NCI-H2227 (cell line): Measurements from ENCODE around the gene HSBP1L1.

Source experiments
- DNase-seq: peaks from one replicate; lab custom pipeline; 2025; ENCODE audit not compliant: unreplicated experiment; lab: John Stamatoyannopoulos, UW

HSBP1L1 gene

DNA sequence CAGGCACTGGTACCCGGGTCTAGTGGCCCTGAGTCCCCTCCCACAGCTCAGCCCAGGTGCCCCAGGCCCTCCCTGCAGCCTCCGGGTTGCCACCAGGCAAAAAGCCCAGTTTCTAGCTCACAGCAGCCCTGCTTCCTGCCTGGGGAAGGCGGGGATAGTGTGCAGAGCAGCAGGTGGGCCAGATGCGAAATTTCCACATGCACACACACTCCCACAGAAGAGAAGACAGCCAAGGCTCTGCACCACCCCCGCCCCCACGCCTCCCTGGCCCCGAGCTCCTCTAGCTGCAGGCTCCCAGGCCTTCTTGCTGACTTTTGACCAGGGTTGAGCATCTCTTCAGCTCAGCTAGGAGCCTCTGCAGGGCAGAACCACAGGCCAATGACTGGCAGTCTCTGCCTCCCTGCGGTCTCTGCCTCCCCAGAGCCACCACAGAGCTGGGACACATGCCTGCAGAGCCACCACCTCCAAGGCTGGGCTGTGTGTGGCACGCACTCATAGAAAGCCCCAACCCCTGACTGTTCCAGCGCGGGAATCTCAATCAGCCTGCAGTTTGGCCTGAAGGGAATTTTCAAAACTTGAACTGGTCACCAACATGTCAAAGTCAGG, 20.2 kb upstream of the HSBP1L1 start:
- DNase-seq: no peak

DNA sequence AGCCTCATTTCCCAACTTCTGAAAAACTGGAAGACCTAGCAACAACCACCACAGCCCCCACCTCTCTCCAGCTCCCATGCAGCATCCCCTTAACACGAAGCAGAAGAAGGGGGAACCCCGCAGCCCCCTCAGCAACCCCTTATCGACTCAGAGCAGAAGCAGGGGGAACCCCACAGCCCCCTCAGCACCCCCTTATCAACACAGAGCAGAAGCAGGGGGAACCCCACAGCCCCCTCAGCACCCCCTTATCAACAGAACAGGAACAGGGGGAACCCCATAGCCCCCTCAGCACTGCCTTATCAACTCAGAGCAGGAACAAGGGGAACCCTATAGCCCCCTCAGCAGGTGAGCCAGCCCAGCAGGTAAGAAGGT, 19.7 kb upstream of the HSBP1L1 start:
- no peak for DNase-seq

DNA sequence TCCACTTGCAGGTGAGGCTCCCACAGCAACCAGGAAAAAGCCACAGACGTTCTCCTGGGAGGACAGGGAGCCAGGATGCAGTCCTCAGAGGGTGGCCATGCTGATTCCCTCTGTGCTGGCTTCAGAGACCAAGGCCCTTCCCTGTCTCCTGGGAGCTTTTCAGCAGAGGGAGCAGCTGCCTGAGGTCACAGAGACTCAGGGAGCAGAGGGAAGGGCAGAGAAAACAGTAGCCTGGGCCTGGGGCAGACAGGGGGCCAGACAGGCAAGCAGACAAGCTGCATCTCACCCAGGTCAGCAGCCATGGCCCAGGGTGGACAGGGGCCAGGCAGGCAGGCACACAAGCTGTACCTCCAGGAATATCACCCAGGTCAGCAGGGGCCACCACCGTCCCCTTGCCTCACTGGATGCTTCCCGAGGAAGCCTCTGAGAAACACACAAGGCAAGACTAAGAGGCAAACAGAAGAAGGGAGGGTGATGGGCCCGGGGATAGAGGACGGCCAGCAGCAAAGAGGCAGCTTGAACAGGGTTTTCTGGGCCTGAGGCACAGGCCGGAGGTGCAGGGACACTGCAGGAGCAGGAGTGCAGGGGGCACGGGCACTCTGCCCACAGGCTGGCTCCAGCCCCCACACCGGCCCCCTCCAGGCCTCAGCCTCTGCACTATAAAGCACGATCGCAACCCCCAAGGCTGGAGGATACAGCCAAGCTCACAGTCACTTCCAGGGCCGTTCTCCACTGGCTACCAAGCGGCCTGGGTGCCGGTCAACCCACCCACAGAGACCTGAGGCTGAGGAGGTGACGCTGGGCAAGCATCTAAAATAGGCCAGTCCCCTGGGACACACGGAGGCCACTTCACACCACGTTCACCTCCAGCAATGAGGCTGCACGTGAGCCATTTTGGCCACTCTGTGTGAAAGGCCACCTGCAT, 19.1 kb upstream of the HSBP1L1 start:
- DNase-seq: no peak

DNA sequence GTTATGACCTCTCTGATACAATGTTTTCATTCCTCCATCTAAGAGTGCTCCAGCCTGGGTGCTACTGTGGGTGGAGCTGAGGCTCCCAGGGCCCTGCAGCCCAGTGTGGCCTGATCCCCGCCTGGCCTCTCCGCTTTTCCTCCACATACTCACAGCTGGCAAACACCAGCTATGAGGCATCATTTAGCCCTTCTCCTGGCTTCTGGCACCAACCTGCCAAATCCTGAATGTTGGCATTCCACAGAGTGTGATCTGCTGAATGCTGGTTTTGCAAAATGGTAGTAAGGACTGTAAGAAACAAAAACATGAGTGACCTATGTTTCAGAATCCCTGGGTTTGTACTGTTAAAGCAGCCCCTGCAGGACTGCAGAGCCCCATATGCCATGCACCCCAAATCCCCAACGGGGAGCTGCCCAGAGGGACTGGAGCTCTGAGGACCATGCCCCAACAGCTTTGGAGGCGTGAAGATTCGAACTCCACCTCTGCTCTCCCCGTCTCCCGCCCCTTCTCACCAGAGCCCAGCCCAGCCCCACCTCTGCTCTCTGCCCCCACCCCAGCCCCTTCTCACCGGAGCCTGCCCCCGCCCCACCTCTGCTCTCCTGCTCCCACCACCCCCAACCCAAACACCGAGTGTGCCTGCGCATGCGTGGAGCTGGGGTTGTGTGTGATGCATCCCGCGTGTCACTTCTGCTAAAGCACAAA, 17.2 kb upstream of the HSBP1L1 start:
- DNase-seq: no peak

DNA sequence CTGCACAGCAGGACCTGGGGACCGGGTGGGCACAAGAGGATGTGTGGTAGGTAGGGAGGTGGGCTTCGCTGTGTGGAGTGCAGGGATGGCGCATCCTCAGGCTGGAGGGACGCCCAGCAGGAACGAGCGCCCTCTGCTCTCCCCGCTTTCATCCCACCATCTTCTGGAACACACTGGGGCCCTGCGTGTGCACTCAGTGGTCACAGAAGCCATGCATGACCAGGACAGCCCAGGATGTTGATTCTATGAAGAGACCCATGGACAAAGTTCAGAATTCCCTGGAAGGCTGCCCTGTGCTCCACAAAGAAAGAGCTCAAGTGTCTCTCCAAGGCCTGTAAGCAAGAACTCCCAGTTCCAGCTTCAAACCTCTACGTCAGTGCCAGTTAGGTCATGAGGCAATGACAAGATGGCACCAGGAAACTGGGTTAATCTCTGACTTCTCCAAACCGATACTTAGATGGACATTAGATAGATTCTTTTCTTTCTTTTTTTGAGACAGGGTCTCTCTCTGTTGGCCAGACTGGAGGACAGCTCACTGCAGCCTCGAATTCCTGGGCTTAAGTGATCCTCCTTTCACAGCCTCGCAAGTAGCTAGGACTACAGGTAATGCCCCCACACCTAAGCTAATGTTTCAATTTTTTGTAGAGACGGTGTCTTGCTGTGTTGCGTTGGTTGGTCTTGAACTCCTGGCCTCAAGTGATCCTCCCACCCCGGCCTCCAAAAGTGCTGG, 16.4 kb upstream of the HSBP1L1 start:
- DNase-seq: no peak

DNA sequence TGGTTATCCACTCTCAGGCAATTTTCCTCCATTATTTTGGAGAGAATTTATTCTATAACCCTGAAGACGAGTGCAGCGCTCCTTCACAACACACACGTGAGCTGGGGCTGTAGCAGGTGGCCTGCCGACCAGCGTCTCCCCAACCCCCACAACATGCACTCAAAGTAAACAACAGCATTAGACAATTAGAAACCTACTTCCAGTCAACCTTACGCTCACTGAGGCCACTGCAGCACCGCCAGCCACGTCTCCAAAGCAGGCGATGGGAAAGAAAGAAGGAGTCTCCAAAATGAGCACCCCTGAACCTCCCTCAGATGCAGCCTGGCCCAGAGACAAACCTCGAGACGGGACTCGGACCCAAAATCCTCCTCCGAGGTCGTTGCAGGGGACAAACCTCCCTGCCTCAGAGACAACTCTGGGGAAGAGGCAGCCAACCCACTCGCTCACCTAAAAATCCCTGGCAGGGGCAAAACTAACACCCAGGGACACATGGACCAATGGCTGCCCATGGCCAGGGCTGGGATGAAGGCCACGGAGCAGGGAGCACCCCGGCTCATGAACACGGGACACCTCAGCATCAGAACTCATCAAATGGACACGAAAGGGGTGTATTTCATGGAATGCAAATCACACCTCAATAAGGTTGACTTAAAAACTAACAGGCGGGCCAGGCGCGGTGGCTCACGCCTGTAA, 15.6 kb upstream of the HSBP1L1 start:
- DNase-seq: no peak

DNA sequence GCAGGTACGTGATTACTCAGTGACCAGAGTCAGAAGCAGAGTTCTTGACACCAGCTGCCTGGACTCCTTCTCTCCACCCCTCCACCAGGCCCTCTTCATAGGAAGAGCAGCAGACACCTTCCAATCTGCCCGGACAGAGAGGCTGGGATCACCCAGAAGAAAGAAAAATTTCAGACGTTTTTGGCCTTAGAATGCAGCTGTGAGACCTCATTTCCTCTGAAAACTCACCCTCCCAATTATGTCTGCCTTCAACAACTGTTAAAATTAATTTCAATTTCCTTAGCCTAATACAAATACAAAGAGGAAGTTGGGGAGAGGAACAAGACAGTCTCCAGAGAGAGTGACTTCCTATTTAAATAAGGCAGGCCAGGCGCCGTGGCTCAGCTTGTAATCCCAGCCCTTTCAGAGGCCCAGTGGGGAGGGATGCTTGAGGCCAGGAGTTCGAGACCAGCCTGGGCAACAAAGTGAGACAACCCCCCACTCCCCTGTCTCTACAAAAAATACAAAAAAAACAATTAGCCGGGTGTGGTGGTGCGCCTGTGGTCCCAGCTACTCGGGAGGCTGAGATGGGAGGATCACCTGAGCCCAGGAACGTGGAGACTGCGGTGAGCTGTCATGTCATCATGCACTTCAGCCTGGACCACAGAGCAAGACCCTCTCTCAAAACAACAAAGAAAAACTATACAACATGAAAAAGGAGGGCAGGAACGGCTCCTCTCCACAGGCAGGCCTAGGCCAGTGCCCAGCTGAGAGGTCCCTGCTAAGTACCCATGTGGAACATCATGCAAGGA, 14.6 kb upstream of the HSBP1L1 start:
- no peak for DNase-seq

DNA sequence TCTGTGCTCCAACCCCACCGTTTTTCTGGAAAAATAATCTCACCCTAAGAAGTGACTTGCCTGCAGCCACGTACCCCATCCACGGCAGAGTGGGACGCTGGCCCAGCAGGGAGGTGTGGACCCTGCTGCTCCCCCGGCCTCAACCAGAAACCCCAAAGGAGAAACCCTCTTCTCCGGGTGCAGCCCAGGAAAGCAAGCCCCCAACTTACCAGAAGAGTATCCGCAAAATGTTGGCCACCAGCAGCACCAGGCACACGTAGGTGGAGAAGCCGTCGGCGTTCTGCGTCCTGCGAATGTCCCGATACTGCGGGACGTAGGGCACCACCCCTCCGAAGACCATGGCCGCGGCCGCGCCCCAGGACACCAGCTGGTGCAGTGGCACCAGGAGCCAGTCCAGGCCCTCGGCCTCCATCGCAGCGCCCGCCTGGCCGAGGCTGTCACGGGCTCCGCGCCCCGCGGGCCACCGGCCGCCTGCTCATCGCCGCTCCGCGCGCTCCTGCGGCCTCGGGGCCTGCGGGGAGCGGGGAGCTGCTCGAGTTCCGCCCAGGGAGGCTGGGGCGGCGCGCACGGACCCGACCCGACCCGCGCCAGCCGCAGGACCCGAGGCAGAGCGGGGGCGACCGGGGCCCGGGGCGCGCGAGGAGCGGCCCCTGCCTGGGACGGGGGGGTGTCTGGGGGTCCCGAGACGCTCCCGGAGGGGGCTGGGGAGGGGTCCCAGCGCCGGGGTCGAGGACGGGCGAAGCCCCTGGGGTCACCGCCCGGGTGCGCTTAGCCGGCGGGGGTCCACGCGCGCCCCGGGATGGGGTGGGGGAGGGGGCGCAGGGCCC, 13.7 kb upstream of the HSBP1L1 start:
- DNase-seq: peak; percentile 43

DNA sequence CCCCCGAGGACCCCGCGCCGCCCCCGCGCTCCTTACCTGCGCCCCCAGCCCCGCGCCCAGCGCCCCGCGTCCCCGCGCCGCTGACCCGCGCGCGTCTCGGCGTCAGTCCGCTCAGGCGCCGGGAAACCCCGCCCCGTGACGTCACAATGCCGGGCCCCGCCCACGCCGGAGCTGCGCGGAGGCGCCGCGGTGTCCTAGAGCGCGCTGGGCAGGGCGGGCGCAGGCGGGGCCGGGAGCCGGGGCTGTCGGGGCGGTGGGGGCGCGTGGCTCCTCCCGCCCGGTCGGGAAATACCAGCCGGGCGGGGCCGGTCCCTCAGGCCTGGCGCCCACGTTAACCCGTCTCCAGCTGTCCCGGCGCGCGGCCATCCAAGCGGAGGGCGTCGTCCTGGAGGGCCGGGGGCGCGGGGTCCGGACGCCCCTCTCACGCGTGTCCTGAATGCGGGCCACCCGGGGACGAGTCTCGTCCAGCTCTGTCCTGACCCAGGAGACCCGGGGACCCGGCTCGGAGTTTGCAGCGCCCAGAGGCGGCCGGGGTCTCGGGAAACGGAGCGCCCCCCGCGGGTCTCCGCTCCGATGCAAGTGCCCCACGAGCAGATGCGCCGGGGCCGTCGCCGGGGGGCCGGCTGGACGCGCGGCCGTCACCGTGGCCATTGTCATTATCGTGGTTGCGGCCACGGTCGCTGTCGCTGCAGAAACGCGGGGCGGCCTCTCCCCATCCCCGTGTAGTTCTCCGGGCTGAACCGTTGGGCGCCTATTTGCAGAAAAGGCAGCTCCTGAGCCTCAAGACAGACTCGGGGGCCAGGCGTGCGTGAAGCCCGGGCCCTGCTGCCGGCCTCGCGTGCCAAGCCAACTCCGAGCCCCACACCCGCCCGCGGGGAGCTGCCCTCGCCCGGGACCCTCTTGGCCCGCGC, 12.6 kb upstream of the HSBP1L1 start, which contains the start of gene SLC66A2:
Gene SLC66A2 (minus strand): TSS at position 109 of the 911 bp plus-strand sequence. CDS start 727 bp downstream, outside the sequence.
- DNase-seq: peak; percentile 92

DNA sequence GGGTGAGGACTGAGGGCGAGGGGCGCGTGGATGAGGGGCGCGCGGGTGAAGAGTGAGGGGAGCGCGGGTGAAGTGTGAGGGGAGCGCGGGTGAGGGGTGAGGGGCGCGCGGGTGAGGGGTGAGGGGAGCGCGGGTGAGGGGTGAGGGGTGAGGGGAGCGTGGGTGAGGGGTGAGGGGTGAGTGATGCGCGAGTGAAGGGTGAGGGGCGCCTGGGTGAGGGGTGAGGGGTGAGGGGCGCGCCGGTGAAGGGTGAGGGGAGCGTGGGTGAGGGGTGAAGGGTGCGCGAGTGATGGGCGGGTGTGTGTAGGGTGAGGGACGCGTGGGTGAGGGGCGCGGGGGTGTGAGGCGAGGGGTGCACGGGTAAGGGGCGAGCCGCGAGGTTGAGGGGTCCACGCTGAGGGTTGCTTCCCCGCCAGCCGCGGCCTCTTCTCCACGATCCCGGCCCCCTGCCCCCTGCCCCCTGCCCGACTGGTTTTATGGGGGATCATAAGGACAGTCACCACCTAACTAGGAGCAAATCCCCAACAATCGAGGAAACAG, 11.9 kb upstream of the HSBP1L1 start:
- DNase-seq: no peak

DNA sequence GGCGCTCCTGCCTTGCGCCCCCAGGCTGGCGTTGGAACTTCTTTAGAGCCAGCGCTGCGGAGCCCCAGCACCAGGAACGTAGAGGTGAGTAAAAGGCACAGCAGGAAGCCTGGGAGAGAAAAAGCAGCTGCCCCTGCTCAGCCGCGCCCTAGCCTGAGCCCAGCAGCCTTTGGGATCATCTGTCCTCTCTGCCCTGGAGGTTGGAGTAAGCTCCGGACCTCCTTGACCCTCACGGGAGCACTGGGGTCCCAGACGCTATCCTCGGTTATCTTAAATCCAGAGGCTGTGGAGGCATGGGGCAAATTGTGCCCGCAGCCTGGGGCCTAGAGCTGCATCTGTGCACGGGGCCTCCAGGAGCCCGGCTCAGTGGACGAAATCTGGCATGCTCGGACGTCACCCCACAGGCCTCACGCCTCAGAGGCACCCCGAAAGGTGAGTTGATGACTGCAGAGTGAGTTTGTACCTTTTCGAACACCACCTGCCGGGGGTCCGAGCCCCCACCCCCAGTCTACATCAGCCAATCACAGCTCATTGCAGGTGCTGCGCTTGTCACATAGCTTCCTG, 11.4 kb upstream of the HSBP1L1 start:
- no peak for DNase-seq

DNA sequence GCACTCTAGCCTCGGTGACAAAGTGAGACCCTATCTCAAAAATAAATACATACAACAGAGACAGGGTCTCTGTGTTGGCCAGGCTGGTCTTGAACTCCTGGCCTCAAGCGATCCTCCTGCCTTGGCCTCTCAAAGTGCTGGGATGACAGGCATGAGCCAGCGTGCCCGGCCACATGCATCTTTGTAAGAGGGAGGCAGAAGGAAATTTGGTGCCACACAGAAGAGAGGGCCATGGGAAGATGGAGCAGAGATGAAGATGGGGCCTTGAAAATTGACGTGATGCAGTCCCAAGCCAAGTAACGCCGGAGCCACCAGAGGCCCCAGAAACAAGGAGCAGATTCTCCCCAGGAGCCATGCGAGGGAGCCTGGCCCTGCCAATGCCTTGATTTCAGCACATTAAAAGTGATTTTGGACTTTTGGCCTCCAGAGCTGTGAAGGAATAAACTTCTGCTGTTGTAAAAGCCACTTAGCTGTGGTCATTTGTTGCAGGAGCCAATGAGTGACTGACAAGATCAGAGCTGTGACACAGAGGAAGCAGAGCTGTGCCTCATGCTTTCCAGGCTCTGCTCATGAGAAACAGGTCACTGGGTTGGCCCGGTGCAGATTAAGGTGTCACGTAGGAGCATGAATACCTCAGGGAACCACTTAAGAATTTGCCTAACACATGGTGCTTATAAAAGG, 10.3 kb upstream of the HSBP1L1 start:
- DNase-seq: no peak

DNA sequence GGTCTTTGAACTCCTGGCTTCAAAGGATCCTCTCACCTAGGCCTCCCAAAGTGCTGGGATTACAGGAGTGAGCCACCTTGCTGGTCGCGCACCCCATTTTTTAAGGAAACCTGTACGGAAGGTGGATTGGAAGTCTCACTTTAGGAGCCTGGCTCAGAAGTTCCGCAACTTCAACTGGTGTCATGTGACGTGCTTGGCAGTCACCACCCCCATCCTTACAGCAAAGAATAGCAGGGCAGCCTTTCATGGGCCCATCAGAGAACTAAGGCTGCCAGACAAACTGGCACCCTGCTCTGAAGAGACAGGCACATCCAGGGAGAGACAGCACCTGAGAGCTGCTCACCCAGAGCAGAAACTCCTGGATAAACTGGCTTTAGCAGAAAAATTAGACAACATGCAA, 9.7 kb upstream of the HSBP1L1 start:
- no peak for DNase-seq

DNA sequence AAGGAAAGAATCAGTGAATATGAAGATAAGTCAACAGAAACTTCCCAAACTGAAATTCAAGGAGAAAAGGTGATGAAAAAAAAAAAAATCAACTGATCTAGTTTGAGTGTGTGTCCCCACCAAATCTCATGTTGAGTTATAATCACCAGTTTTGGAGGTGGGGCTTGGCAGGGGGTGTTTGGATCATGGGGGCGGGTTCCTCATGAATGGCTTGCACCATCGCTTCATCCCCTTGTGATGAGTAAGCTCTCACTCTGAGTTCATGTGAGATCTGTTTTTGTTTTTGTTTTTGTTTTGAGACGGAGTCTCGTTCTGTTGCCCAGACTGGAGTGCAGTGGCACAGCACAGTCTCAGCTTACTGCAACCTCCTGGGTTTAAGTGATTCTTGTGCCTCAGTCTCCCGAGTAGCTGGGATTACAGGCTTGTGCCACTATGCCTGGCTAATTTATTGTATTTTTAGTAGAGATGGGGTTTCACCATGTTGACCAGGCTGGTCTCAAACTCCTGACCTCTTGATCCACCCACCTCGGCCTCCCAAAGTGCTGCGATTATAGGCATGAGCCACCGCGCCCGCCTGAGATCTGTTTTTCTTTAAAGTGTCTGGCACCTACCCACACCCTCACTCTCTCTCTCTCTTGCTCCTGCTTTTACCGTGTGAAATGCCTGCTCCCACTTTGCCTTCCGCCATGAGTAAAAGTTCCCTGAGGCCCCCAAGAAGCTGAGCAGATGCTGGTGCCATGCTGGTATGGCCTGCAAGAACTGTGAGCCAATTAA, 9.0 kb upstream of the HSBP1L1 start:
- no peak for DNase-seq

DNA sequence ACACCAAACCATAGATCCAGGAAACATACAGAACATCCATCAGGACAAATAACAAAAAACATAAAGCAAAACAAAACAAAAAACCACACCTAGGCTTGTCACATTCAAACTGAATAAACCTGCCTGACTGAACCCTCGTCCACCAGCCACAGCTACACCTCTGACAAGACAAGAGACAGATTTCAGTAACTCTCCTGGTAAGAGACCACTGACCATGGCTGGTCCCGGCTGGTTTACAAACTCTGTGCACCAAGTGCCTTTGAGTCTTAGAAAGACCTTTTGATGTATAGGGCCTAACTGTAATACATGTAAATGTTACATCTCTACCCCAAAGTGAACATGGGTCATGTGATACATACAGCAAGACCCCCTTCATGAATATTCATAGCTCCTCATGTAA, 8.2 kb upstream of the HSBP1L1 start:
- DNase-seq: no peak

DNA sequence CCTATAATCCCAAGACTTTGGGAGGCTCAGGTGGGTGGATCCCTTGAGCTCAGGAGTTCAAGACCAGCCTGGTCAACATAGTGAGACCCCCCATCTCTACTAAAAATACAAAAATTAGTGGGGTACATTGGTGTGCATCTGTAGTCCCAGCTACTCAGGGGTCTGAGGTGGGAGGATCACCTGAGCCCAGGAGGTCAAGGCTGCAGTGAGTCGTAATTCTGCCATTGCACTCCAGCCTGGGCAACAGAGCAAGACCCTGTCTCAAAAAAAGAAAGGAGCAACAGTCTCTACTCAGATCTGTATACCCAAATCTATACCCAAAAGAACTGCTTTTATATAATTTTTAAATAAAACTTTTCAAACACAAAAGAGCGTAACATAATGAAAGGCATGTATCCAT, 5.5 kb upstream of the HSBP1L1 start:
- no peak for DNase-seq
